ENCODE results near the gene MIB1. TPM values are rescaled to one million over a fixed set of nuclear protein-coding genes. Genes with fewer than 3 reads are reported as not detected.

The MIB1 gene
- total RNA-seq, 1 experiment from 2014 or later = 48.8 TPM

- no peaks in the 10 kb centered on the region for H4K20me1 ChIP-seq (ENCODE audit: control insufficient read depth, insufficient read depth, insufficient read length)
- H4K8ac ChIP-seq (replicated peaks; ENCODE audit: insufficient read length, low read depth, low read length) = no peak overlapping the region
- no peaks in the 10 kb centered on the region for H3K79me1 ChIP-seq (ENCODE audit: insufficient read depth, low read depth, low read length, poor library complexity, severe bottlenecking)
- no peak overlapping the region for H2AFZ ChIP-seq (ENCODE audit: low read length)
- H3K4me2 ChIP-seq (ENCODE audit: insufficient read depth, insufficient read length, low read length) = no peak overlapping the region
- H3K9me3 Mint-ChIP-seq = peaks cover 36 to 38% of the 10 kb centered on the region in 2 experiments
- no peak overlapping the region for H3T11ph ChIP-seq (ENCODE audit: low read length)
- no peak overlapping the region for H2BK5ac ChIP-seq (ENCODE audit: insufficient read length, low read length)
- H3K4me1 Mint-ChIP-seq = no peaks in the 10 kb centered on the region
- TF ChIP-seq CTCF (conservative IDR thresholded peaks at IDR 0.05) = no peak
- no CpG with 5 or more reads among the region's 1 CpG for WGBS (ENCODE audit: extremely low coverage, insufficient read length, low lambda C conversion rate)
- H3K56ac ChIP-seq (ENCODE audit: insufficient read length, low read depth, low read length) = no peak overlapping the region
- H3K27me3 ChIP-seq (ENCODE audit: insufficient read depth, low read length) = no peaks in the 10 kb centered on the region
- no peaks in the 10 kb centered on the region for H3K23me2 ChIP-seq (ENCODE audit: insufficient read length, low read depth, low read length, poor library complexity, severe bottlenecking)
- no peak overlapping the region for H3K18ac ChIP-seq (ENCODE audit: insufficient read length, low read depth, low read length)
- no peak overlapping the region for H3K4me3 Mint-ChIP-seq
- no peak overlapping the region for H2AK5ac ChIP-seq (ENCODE audit: insufficient read length, low read length)
- H2BK20ac ChIP-seq (ENCODE audit: low read depth, low read length, poor library complexity, severe bottlenecking) = no peak overlapping the region
- H3K4me1 ChIP-seq (ENCODE audit: insufficient read depth, low read length) = no peaks in the 10 kb centered on the region
- H3K14ac ChIP-seq (ENCODE audit: insufficient read depth, low read length) = no peak overlapping the region
- no peak overlapping the region for H4K91ac ChIP-seq (ENCODE audit: insufficient read length, low read depth, low read length)
- no peak overlapping the region for H3K27ac ChIP-seq (ENCODE audit: insufficient read length, low read depth, low read length)
- no peak overlapping the region for H3K23ac ChIP-seq (ENCODE audit: insufficient read length, low read depth, low read length)
- no peak overlapping the region for H2BK15ac ChIP-seq (ENCODE audit: low read depth, low read length)
- H3K27ac Mint-ChIP-seq = no peak overlapping the region
- no peak overlapping the region for H2BK12ac ChIP-seq (ENCODE audit: insufficient read length, low read depth, low read length)
- H3K4ac ChIP-seq (ENCODE audit: low read depth, low read length) = no peak overlapping the region
- peaks cover 7% of the 10 kb centered on the region; the same call in 1 of the 2 replicates for H3K27me3 Mint-ChIP-seq (ENCODE audit: low read depth)
- H4K5ac ChIP-seq (ENCODE audit: insufficient read length, low read depth, low read length) = no peak overlapping the region
- H2BK120ac ChIP-seq (ENCODE audit: low read depth, low read length, poor library complexity, severe bottlenecking) = no peak overlapping the region
- no peaks in the 10 kb centered on the region for H3K79me2 ChIP-seq (ENCODE audit: insufficient read depth, low read length)
- no peak for DNase-seq
- no peak overlapping the region for H3K9ac ChIP-seq (ENCODE audit: extremely low read depth, insufficient read length, low read length)
- no peaks in the 10 kb centered on the region for H3K9me3 ChIP-seq (ENCODE audit: control insufficient read depth, low read depth, low read length)
- peaks cover 0 to 8% (median 3%) of the 10 kb centered on the region in 3 experiments; a peak in 3 of 7 replicates for H3K36me3 Mint-ChIP-seq (ENCODE audit: insufficient read depth in 1 of 3, low read depth in 3 of 3)
Measured at GRCh38 chr18:21889570-21889969, 149.0 kb downstream of the MIB1 start.

Data from H9 (cell line).